HEK293T (cell line): ENCODE data around the gene LHX3.

Experiments used
- CTCF ChIA-PET: fragments of 350-600 bp; formaldehyde crosslinking; extraction: SDS; loops from one replicate; lab custom pipeline; 2021; ENCODE audit warnings: antibody characterized with exemption, inconsistent platforms; lab: Yijun Ruan, JAX
- POLR2A ChIA-PET: fragments of 350-600 bp; formaldehyde crosslinking; extraction: SDS; loops from one replicate; lab custom pipeline; 2020; ENCODE audit warnings: antibody characterized with exemption, inconsistent platforms; lab: Yijun Ruan, JAX
- DNase-seq: peaks from one replicate; pipeline ENCODE4 v3.0.0; 2012; ENCODE audit warnings: mixed read lengths; ENCODE audit errors: extremely low spot score
- ARNT ChIP-seq: fragments of 450-650 bp; IDR thresholded peaks from 2 replicates; pipeline ENCODE4 v1.6.1; 2017; ENCODE audit warnings: mild to moderate bottlenecking
- BHLHE40 ChIP-seq: fragments of 450-650 bp; IDR thresholded peaks from 2 replicates; pipeline ENCODE4 v1.6.1; 2016; ENCODE audit warnings: mild to moderate bottlenecking, moderate library complexity, borderline replicate concordance
- CTBP1 ChIP-seq: fragments of 450-650 bp; IDR thresholded peaks from 2 replicates; pipeline ENCODE4 v1.6.1; 2016; ENCODE audit warnings: borderline replicate concordance
- ELF4 ChIP-seq: fragments of 450-650 bp; IDR thresholded peaks from 2 replicates; pipeline ENCODE4 v1.6.1; 2017; ENCODE audit warnings: antibody characterized with exemption
- FOXA1 ChIP-seq: fragments of 450-650 bp; IDR thresholded peaks from 2 replicates; pipeline ENCODE4 v1.6.1; 2016; ENCODE audit warnings: mild to moderate bottlenecking
- FOXK2 ChIP-seq: fragments of 450-650 bp; IDR thresholded peaks from 2 replicates; pipeline ENCODE4 v1.6.1; 2016; ENCODE audit warnings: mild to moderate bottlenecking
- FOXM1 ChIP-seq: fragments of 450-650 bp; IDR thresholded peaks from 2 replicates; pipeline ENCODE4 v1.6.1; 2017; ENCODE audit warnings: mild to moderate bottlenecking, borderline replicate concordance
- HDGF ChIP-seq: fragments of 450-650 bp; IDR thresholded peaks from 2 replicates; pipeline ENCODE4 v1.6.1; 2017; ENCODE audit warnings: antibody characterized with exemption, borderline replicate concordance
- L3MBTL2 ChIP-seq: fragments of 450-650 bp; conservative IDR thresholded peaks from 2 replicates; pipeline ENCODE4 v1.6.1; 2016; ENCODE audit warnings: mild to moderate bottlenecking
- LEF1 ChIP-seq: fragments of 450-650 bp; IDR thresholded peaks from 2 replicates; pipeline ENCODE4 v1.6.1; 2017; ENCODE audit warnings: mild to moderate bottlenecking, borderline replicate concordance
- NFRKB ChIP-seq: fragments of 450-650 bp; IDR thresholded peaks from 2 replicates; pipeline ENCODE4 v1.6.1; 2016; ENCODE audit warnings: mild to moderate bottlenecking, moderate library complexity
- PKNOX1 ChIP-seq: fragments of 450-650 bp; IDR thresholded peaks from 2 replicates; pipeline ENCODE4 v1.6.1; 2016
- SP1 ChIP-seq: fragments of 450-650 bp; IDR thresholded peaks from 2 replicates; pipeline ENCODE4 v1.6.1; 2017
- SUZ12 ChIP-seq: fragments of 450-650 bp; IDR thresholded peaks from 2 replicates; pipeline ENCODE4 v1.6.1; 2016; ENCODE audit warnings: mild to moderate bottlenecking
- TARDBP ChIP-seq: fragments of 450-650 bp; IDR thresholded peaks from 2 replicates; pipeline ENCODE4 v1.6.1; 2016
- ZNF384 ChIP-seq: fragments of 450-650 bp; IDR thresholded peaks from 2 replicates; pipeline ENCODE4 v1.6.1; 2016

LHX3 gene

GRCh38 chr9:136177224-136177623 lies 27.7 kb downstream of the LHX3 start:
- POLR2A ChIA-PET: no interaction called here
- CTCF ChIA-PET: no interaction called here
- TF ChIP-seq SUZ12: no peak
- TF ChIP-seq FOXM1: no peak

GRCh38 chr9:136175616-136176197 lies 29.2 kb downstream of the LHX3 start:
- TF ChIP-seq PKNOX1: no peak
- TF ChIP-seq HDGF: no peak
- no peak for TF ChIP-seq CTBP1
- TF ChIP-seq L3MBTL2: no peak
- TF ChIP-seq FOXM1: no peak
- TF ChIP-seq FOXK2: no peak
- no peak for TF ChIP-seq LEF1
- no peak for TF ChIP-seq NFRKB
- TF ChIP-seq ZNF384: no peak
- TF ChIP-seq SP1: no peak
- TF ChIP-seq ELF4: no peak
- TF ChIP-seq SUZ12: no peak
- TF ChIP-seq BHLHE40: no peak
- no peak for TF ChIP-seq FOXA1
- no peak for TF ChIP-seq TARDBP
- CTCF ChIA-PET: no interaction called here
- DNase-seq: no peak
- POLR2A ChIA-PET: no interaction called here

More at GRCh38 chr9:136177224-136177623, 27.7 kb downstream of the LHX3 start:
- no peak for DNase-seq

GRCh38 chr9:136174779-136175615 lies 29.9 kb downstream of the LHX3 start:
- no peak for DNase-seq
- TF ChIP-seq FOXM1 (no peak), ELF4 (no peak), SP1 (no peak), SUZ12 (no peak), NFRKB (no peak), HDGF (no peak), CTBP1 (no peak), TARDBP (no peak), PKNOX1 (no peak), BHLHE40 (no peak), FOXK2 (no peak), L3MBTL2 (no peak), ARNT (no peak), FOXA1 (no peak), ZNF384 (no peak), LEF1 (no peak)
- CTCF ChIA-PET: no interaction called here
- POLR2A ChIA-PET: no interaction called here

- no peak for TF ChIP-seq BHLHE40
- ChIA-PET POLR2A (no interaction called here), CTCF (no interaction called here)
- no peak for DNase-seq
These were observed 31.2 kb downstream of the LHX3 start for GRCh38 chr9:136173648-136174290.

GRCh38 chr9:136172412-136173079 lies 32.4 kb downstream of the LHX3 start:
- no peak for DNase-seq
- CTCF ChIA-PET: no interaction called here
- POLR2A ChIA-PET: no interaction called here
- no peak for TF ChIP-seq FOXA1

GRCh38 chr9:136171801-136172411 lies 33.0 kb downstream of the LHX3 start:
- DNase-seq: no peak
- CTCF ChIA-PET: interaction anchor here (0.6 kb wide), 1 partner anchor 31 kb away, joined by 3 read pairs; no protein-coding TSS in a partner anchor
- TF ChIP-seq TARDBP: no peak
- TF ChIP-seq PKNOX1: no peak
- no peak for TF ChIP-seq CTBP1
- TF ChIP-seq SUZ12: no peak
- TF ChIP-seq ZNF384: no peak
- no peak for TF ChIP-seq HDGF
- POLR2A ChIA-PET: no interaction called here
